HG02610 (cell line): ENCODE results near the gene IARS2.
"Not testable (repeated sequence)": the region's sequence is repeated elsewhere in the genome, so short reads cannot be mapped to it uniquely, and the experiment has no call there.

Experiments used
- ATAC-seq: cut with Tn5 transposase; IDR thresholded peaks from one replicate; pipeline ENCODE4 v1.9.1; 2021; ENCODE audit warnings: mild to moderate bottlenecking, moderate library complexity; ENCODE audit not compliant: unreplicated experiment

Gene IARS2

GRCh38 chr1:220164116-220164515, 70.2 kb downstream of the IARS2 start:
- ATAC-seq = no peak

GRCh38 chr1:220164517-220164916, 70.6 kb downstream of the IARS2 start:
- ATAC-seq = no peak

GRCh38 chr1:220166853-220167252, 72.9 kb downstream of the IARS2 start:
- no peak for ATAC-seq

- not testable (repeated sequence) for ATAC-seq
Observed at GRCh38 chr1:220169887-220170286, 76.0 kb downstream of the IARS2 start.

GRCh38 chr1:220170836-220171526, 77.0 kb downstream of the IARS2 start:
- no peak for ATAC-seq

- ATAC-seq = no peak
Observed at GRCh38 chr1:220176540-220176939, 82.6 kb downstream of the IARS2 start.

- ATAC-seq = no peak
Observed at GRCh38 chr1:220182111-220182510, 88.2 kb downstream of the IARS2 start.

GRCh38 chr1:220182656-220183055, 88.7 kb downstream of the IARS2 start:
- ATAC-seq = no peak

GRCh38 chr1:220184506-220184905, 90.6 kb downstream of the IARS2 start:
- no peak for ATAC-seq

- ATAC-seq = no peak
Observed at GRCh38 chr1:220186752-220187151, 92.8 kb downstream of the IARS2 start.

- no peak for ATAC-seq
Observed at GRCh38 chr1:220188538-220188937, 94.6 kb downstream of the IARS2 start.

GRCh38 chr1:220189750-220190347, 95.9 kb downstream of the IARS2 start:
- ATAC-seq = no peak

- no peak for ATAC-seq
Observed at GRCh38 chr1:220195701-220196100, 101.8 kb downstream of the IARS2 start.
